HepG2 (cell line): ENCODE results near the gene CD7. TPM values are rescaled to one million over a fixed set of nuclear protein-coding genes. Genes with fewer than 3 reads are reported as not detected.

Experiments used
- AKAP8 ChIP-seq: sonication (generic); formaldehyde crosslinking; IDR thresholded peaks from 2 replicates; pipeline ENCODE4 v1.5.1; 2020; ENCODE audit warnings: mild to moderate bottlenecking, missing genetic modification reagents
- ARNT ChIP-seq: fragments of 450-650 bp; IDR thresholded peaks from 2 replicates; pipeline ENCODE4 v1.6.1; 2017
- EP300 ChIP-seq, 3 experiments: sonication (generic) in 1 of 3; formaldehyde crosslinking in 1 of 3; IDR thresholded peaks; 2 replicates each; pipeline versions ENCODE4 v1.5.1 to v1.6.1; 2011 to 2020; ENCODE audit warnings: low read depth in 2 of 3, low read length in 2 of 3, borderline replicate concordance in 1 of 3, improper control_type of control experiment in 1 of 3, mild to moderate bottlenecking in 1 of 3, missing genetic modification reagents in 1 of 3, moderate library complexity in 1 of 3
- FOXM1 ChIP-seq: sonication (generic); formaldehyde crosslinking; IDR thresholded peaks from 2 replicates; pipeline ENCODE4 v1.5.0; 2020; ENCODE audit warnings: missing genetic modification reagents
- FOXP1 ChIP-seq, 2 experiments: fragments of 450-650 bp in 1 of 2; IDR thresholded peaks; 2 replicates each; pipeline ENCODE4 v1.6.1; 2017 to 2018; ENCODE audit warnings: antibody characterized with exemption in 1 of 2
- GLI4 ChIP-seq: sonication (generic); formaldehyde crosslinking; IDR thresholded peaks from 2 replicates; pipeline ENCODE4 v1.5.1; 2020; ENCODE audit warnings: missing genetic modification reagents, mild to moderate bottlenecking, moderate library complexity, borderline replicate concordance
- IRX3 ChIP-seq: sonication (generic); formaldehyde crosslinking; IDR thresholded peaks from 2 replicates; pipeline ENCODE4 v1.8.1; 2023; ENCODE audit warnings: mild to moderate bottlenecking, low read depth, missing genetic modification reagents, borderline replicate concordance
- NR3C1 ChIP-seq: sonication (generic); formaldehyde crosslinking; IDR thresholded peaks from 2 replicates; pipeline ENCODE4 v1.4.0; 2020; ENCODE audit warnings: missing genetic modification reagents
- SUZ12 ChIP-seq: fragments of 150-350 bp; IDR thresholded peaks from 2 replicates; pipeline ENCODE4 v1.6.1; 2014; ENCODE audit warnings: low read depth, low read length
- TBX2 ChIP-seq: sonication (generic); formaldehyde crosslinking; IDR thresholded peaks from 2 replicates; pipeline ENCODE4 v1.5.0; 2020; ENCODE audit warnings: missing genetic modification reagents, mild to moderate bottlenecking, borderline replicate concordance
- TEAD2 ChIP-seq: sonication (generic); formaldehyde crosslinking; IDR thresholded peaks from 2 replicates; pipeline ENCODE4 v1.9.0; 2021; ENCODE audit warnings: missing genetic modification reagents
- ZNF138 ChIP-seq: sonication (generic); formaldehyde crosslinking; IDR thresholded peaks from 2 replicates; pipeline ENCODE4 v1.5.0; 2020; ENCODE audit warnings: mild to moderate bottlenecking, low read depth, missing genetic modification reagents
- ZNF232 ChIP-seq: sonication (generic); formaldehyde crosslinking; IDR thresholded peaks from 2 replicates; pipeline ENCODE4 v1.4.0; 2020; ENCODE audit warnings: missing genetic modification reagents, borderline replicate concordance
- ZNF30 ChIP-seq: sonication (generic); formaldehyde crosslinking; IDR thresholded peaks from 2 replicates; pipeline ENCODE4 v1.5.0; 2020; ENCODE audit warnings: mild to moderate bottlenecking, missing genetic modification reagents
- ZNF331 ChIP-seq: sonication (generic); formaldehyde crosslinking; IDR thresholded peaks from 2 replicates; pipeline ENCODE4 v1.4.0; 2020; ENCODE audit warnings: missing genetic modification reagents
- ZNF33A ChIP-seq: sonication (generic); formaldehyde crosslinking; IDR thresholded peaks from 2 replicates; pipeline ENCODE4 v1.5.1; 2020; ENCODE audit warnings: missing genetic modification reagents, mild to moderate bottlenecking, moderate library complexity, borderline replicate concordance
- ZNF468 ChIP-seq: sonication (generic); formaldehyde crosslinking; IDR thresholded peaks from 2 replicates; pipeline ENCODE4 v1.8.0; 2022; ENCODE audit warnings: mild to moderate bottlenecking, moderate library complexity, missing genetic modification reagents
- ZNF512B ChIP-seq: sonication (generic); formaldehyde crosslinking; IDR thresholded peaks from 2 replicates; pipeline ENCODE4 v1.5.1; 2020; ENCODE audit warnings: missing genetic modification reagents, mild to moderate bottlenecking, borderline replicate concordance
- ZNF567 ChIP-seq: sonication (generic); formaldehyde crosslinking; IDR thresholded peaks from 2 replicates; pipeline ENCODE4 v1.8.1; 2023; ENCODE audit warnings: mild to moderate bottlenecking, missing genetic modification reagents, borderline replicate concordance
- polyA plus RNA-seq, 8 experiments: library from polyadenylated mRNA; depleted of rRNA in 3 of 8; stranded (reverse) in 7 of 8; unstranded in 1 of 8; fragments of >200 nt; fragmentation: Illumina TruSeq in 4 of 8; extraction: Trizol in 4 of 8; gene quantifications; 2 replicates each; pipeline versions ENCODE4 v1.2.1 to v1.2.3, GENCODE V29; 2011 to 2016; ENCODE audit warnings: low read depth in 4 of 8, missing spikeins in 1 of 8, mixed read lengths in 1 of 8; ENCODE audit not compliant: insufficient read depth in 1 of 8
- total RNA-seq, 5 experiments: library from RNA; depleted of rRNA; stranded (reverse); fragments of >200 nt; fragmentation: Illumina TruSeq; extraction: Trizol; gene quantifications; 2 replicates each; pipeline ENCODE4 v1.2.3, GENCODE V29; 2016; ENCODE audit warnings: low read depth in 1 of 5
- TF ChIP-seq, protein P1 (sequence below): sonication (generic); formaldehyde crosslinking; IDR thresholded peaks from 2 replicates; pipeline ENCODE4 v1.8.1; 2023; ENCODE audit warnings: mild to moderate bottlenecking, moderate library complexity, missing genetic modification reagents
- TF ChIP-seq, protein P2 (sequence below): sonication (generic); formaldehyde crosslinking; IDR thresholded peaks from 2 replicates; pipeline ENCODE4 v1.8.1; 2023; ENCODE audit warnings: mild to moderate bottlenecking, inconsistent platforms, moderate library complexity, missing genetic modification reagents, borderline replicate concordance
- TF ChIP-seq, protein P3 (sequence below): IDR thresholded peaks from 2 replicates; pipeline ENCODE4 v1.6.1; 2016; ENCODE audit warnings: missing compliant biosample characterization, missing genetic modification reagents, borderline replicate concordance

CD7 gene
- total and polyA plus RNA-seq, 2 of the 13 experiments (the other 11 are each of a cell fraction or from before 2014, with no cell fraction given), result 67.6 to 76.4 TPM

DNA sequence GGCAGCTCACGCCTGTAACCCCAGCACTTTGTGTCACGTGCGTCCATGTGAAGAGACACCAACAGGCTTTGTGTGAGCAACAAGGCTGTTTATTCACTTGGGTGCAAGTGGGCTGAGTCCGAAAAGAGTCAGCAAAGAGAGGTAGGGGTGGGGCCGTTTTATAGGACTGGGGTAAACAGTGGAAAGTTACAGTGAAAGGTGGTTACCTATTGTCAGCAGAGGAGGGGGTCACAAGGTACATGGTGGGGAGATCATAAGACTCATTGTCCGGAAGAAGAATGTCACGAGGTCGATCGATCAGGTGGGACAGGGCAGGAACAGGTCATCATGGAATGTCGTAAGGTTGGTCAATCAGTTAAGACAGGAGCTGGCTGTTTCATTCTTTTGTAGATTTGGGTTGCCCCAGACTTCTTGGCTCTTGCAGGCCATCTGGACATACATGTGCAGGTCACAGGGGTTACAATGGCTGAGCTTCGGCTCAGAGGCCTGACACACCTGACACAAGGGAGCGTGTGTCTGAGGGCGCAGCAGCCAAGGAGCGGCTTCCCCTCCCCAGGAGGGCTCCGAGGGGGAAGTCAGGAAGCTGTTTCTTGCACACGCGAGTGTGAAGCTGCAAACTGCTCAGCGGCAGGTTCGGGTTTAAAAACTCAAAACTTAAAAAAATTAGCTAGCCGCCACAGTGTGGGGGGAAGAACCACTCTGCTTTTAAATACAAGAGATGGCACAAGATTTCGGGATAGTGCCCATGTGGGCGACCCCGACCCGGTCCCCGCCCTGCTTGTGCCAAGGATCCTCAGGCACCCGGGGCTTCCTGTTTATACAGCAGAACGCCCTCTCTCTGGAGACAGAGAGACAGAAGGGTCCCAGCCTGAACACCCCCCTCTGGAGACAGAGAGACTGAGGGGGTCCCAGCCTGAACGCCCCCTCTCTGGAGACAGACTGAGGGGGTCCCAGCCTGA, 29.2 kb upstream of the CD7 start (continued):
- TF ChIP-seq ZNF30 (CRISPR knock-in tag) (no peak), SUZ12 (no peak), ZNF468 (CRISPR knock-in tag) (no peak), ZNF331 (CRISPR knock-in tag) (peak; percentile 92), AKAP8 (CRISPR knock-in tag) (peak; percentile 90; the same call in 1 of the 2 replicates), FOXP1 (IDR thresholded peaks at IDR 0.05) (peak; percentile 99), FOXP1 (CRISPR knock-in tag; IDR thresholded peaks at IDR 0.05) (peak; percentile 99), ZNF138 (CRISPR knock-in tag) (no peak), ZNF567 (CRISPR knock-in tag) (peak; percentile 62; the same call in 1 of the 2 replicates), ZNF33A (CRISPR knock-in tag) (no peak), ZNF512B (CRISPR knock-in tag) (peak; percentile 63; the same call in 1 of the 2 replicates), NR3C1 (CRISPR knock-in tag) (no peak), ARNT (no peak), FOXM1 (no peak), GLI4 (CRISPR knock-in tag) (no peak), TBX2 (peak; percentile 97), IRX3 (CRISPR knock-in tag) (no peak; the same call in 1 of the 2 replicates), TEAD2 (CRISPR knock-in tag) (no peak), ZNF232 (CRISPR knock-in tag) (peak; percentile 76; the same call in 1 of the 2 replicates), EP300 (IDR thresholded peaks at IDR 0.05; ENCODE audit: low read depth in 2 of 2, low read length in 2 of 2) (peak; percentile 90 to 98), EP300 (CRISPR knock-in tag; IDR thresholded peaks at IDR 0.05; ENCODE audit: borderline replicate concordance) (peak; percentile 96)
- TF ChIP-seq, protein P1, sequence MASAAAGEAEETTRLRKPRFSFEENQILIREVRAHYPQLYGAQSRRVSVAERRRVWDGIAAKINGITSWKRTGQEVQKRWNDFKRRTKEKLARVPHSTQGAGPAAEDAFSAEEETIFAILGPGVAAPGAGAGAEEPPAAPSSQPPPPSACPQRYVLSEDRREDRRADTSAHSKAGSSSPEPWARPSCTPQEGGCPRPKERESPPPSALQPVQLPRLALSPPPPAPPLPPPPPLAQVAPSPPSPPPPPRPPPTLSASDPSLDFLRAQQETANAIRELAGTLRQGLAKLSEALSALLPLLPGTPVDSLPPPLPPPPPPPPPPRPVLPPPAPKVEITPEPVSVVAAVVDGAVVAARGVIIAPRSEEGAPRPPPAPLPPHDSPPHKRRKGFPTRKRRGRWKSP (CRISPR knock-in tag), result peak; percentile 63; the same call in 1 of the 2 replicates
- TF ChIP-seq, protein P2, sequence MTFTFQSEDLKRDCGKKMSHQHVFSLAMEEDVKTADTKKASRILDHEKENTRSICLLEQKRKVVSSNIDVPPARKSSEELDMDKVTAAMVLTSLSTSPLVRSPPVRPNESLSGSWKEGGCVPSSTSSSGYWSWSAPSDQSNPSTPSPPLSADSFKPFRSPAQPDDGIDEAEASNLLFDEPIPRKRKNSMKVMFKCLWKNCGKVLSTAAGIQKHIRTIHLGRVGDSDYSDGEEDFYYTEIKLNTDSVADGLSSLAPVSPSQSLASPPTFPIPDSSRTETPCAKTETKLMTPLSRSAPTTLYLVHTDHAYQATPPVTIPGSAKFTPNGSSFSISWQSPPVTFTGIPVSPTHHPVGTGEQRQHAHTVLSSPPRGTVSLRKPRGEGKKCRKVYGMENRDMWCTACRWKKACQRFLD (CRISPR knock-in tag), result no peak
- TF ChIP-seq, protein P3, sequence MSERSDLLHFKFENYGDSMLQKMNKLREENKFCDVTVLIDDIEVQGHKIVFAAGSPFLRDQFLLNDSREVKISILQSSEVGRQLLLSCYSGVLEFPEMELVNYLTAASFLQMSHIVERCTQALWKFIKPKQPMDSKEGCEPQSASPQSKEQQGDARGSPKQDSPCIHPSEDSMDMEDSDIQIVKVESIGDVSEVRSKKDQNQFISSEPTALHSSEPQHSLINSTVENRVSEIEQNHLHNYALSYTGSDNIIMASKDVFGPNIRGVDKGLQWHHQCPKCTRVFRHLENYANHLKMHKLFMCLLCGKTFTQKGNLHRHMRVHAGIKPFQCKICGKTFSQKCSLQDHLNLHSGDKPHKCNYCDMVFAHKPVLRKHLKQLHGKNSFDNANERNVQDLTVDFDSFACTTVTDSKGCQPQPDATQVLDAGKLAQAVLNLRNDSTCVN (CRISPR knock-in tag), result peak; percentile 76; the same call in 1 of the 2 replicates
